GM18870 (cell line): ENCODE data around the gene LTF.
"Not testable (repeated sequence)": the region's sequence is repeated elsewhere in the genome, so short reads cannot be mapped to it uniquely, and the experiment has no call there.

ENCODE experiments used
- ATAC-seq: cut with Tn5 transposase; IDR thresholded peaks from one replicate; pipeline ENCODE4 v1.9.1; 2021; ENCODE audit warnings: moderate library complexity; ENCODE audit not compliant: unreplicated experiment

LTF gene

DNA sequence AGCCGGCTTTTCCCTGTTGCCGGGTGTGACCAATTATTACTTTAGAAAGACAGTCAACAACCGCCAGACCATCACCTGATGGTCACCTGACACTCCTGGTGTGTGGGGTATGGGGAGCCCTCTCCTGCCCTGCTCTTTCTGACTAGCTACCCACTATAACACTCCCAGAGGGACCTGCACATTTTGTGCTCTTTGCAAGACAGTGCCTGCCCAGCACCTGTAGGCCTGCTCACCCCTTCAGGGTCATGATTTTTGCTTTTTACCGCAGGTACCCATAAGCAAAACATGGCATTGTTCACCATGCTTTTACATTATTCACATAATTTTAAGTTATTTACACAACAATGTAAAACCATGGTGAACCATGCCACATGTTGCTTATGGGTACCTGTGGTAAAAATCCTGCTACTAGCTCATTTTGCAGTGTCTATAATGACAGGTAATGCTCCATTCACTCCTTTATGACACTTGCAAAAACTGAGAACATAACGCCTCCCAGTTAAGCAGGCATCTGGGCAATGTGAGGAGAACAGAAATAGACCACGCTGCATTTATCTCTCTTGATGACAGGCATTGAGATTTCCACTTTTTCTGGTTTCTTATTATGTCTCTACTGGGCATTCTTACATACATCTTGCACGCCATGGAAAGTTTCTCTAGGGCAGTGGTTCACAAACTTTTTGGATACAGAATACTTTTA lies 47.7 kb downstream of the LTF start:
- ATAC-seq = no peak

DNA sequence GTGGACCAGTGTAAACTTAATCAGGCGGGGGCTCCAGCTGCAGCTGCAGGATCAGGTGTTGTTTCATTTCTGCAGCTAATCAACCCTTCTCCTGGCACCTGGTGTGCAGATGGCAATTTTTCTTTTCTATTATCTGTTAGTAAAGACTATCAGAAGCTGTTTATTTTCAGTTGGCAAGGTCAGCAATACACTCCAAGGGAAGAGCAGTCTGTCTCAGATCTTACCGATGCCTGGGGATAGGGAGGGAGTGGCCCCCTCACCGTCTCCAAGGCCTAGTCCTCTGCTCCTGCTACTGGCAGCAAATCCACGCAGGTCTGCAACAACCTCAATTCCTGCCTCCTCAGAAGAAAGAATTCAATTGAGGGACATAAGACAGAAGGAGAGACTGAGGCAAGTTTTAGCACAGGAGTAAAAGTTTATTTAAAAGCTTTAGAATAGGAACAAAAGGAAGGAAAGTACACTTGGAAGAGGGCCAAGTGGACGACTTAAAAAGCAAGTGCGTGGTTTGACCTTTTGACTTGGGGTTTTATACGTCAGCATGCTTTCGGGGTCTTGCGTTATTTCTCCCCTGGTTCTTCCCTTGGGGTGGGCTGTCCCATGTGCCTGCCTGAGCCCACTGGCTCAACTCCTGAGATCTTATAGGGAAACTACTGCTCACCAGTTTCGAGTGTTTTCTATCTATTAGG lies 48.4 kb downstream of the LTF start:
- ATAC-seq = no peak

DNA sequence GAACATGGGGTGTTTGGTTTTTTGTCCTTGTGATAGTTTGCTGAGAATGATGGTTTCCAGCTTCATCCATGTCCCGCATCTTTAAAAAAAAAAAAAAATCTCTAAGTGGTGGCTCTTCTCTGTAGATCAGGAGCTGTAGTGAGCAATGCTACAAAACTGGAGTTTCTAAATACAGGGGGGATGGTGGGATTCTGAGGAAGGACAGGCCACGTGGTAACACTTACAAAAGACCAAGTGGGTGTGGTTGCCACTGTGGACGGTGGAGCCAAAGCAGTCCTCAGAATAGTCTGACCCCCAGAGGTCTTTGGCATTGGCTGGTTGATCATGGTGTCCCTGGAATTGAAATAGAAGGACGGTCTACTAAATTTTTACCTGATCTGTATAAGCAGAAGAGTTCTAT lies 50.0 kb downstream of the LTF start:
- no peak for ATAC-seq

GRCh38 chr3:46413951-46414350 lies 50.8 kb downstream of the LTF start:
- no peak for ATAC-seq

GRCh38 chr3:46412786-46413298 lies 51.9 kb downstream of the LTF start:
- ATAC-seq = no peak

DNA sequence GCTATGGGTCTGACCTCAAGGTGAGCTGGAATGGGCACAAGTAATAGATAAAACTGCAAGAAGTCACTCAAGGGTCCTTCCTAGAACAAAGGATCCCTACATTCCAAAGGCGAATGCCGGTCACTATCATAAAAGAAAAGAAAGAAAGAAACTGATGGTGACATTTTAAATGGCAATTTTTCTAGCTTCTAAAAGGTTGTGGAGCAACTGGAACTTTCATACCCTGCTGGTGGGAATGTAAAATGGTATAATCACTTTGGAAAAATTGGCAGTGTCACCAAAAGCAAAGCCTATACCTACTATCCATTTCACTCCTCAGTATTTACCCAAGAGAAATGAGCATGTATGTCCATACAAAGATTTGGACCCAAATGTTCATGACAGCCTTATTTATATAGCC lies 53.4 kb downstream of the LTF start:
- ATAC-seq = no peak

- no peak for ATAC-seq
Measured at GRCh38 chr3:46410669-46411068, 54.0 kb downstream of the LTF start.

DNA sequence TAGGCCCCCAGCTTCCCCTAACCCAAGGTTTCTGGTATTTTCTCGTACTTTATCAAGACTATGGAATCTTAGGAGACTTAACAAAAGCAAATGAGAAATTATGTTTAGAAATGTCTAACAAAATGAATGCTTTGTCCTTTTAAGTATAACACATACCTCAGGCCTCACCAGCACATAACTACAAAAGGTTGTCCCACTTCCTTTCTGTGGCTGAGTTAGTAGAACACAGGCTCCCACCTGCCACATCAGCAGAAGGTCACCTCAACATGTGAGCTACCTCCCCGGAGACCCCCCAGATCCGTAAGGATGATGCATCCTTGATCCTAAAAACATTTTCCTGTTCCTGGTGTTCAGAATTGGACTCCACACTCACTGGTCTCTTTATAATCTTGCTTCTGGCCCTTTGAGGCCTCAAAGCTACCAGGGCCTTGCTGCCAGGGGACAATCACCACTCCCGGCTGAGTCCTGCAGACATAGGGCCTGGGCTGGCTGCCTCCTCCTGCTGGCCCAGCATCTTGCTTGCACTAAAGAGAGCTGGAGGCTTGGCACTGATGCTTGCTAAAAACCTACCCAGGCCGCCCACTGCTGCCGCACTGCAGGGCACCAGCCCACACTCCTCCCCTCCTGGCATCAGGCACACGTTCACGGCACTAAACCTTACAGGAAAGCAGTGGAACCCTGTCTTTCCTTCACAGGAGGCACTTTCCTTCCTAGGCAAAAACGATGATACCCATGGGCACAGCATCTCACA lies 54.8 kb downstream of the LTF start:
- no peak for ATAC-seq

DNA sequence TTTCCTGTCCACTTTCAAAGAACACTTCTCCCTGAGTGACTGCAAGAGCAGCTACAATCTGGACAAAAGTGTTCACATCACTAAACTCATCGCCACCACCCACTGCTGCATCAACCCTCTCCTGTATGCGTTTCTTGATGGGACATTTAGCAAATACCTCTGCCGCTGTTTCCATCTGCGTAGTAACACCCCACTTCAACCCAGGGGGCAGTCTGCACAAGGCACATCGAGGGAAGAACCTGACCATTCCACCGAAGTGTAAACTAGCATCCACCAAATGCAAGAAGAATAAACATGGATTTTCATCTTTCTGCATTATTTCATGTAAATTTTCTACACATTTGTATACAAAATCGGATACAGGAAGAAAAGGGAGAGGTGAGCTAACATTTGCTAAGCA lies 55.9 kb downstream of the LTF start:
- ATAC-seq = no peak

- ATAC-seq = no peak
Measured at GRCh38 chr3:46407970-46408369, 56.7 kb downstream of the LTF start.

DNA sequence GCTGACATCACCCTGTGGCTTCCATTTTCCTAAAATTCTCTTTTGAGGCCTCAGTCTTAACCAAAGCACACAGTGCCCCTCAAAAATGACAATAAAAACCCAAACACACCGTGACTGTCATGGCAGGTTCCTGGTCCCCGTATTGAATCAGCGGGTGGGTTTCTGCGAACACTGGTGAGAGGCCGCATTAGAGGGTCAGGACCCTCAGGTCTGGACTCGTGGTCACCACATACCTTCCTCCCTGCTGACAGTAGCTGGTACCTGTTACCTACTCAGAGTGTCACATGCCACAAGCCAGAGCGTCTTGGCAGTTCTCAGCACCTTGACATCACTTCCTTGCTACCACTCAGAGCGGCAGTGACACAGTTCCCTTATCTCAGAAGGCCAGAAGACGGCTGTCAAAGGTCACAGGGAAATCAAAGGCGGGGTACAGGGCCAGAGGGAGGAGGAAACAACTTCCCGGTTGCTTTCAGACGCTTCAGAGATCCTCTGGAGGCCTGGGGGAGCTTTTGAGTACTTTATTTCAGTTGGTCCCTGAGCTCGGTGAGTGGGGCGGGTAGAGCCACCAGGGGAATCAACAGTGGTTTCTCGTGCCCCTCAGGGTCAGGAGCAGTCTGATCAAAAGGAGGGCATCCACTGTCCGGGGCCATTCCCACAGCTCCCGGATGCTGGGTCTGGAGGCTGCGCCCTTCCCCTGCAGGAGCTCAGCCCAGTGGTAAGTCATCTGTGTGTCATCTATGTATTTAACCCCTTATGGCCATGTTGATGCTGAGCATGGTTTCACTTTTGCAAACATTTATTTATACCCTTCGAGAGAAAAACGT lies 57.7 kb downstream of the LTF start, which contains the start of the genes CCR5AS and CCRL2:
TSS of gene CCR5AS (minus strand) at position 279 of the 824 bp plus-strand sequence.
TSS of gene CCRL2 (plus strand) at position 472 of the 824 bp plus-strand sequence. CDS start 821 bp downstream, outside the sequence.
- no peak for ATAC-seq

GRCh38 chr3:46406443-46406787 lies 58.3 kb downstream of the LTF start:
- no peak for ATAC-seq

DNA sequence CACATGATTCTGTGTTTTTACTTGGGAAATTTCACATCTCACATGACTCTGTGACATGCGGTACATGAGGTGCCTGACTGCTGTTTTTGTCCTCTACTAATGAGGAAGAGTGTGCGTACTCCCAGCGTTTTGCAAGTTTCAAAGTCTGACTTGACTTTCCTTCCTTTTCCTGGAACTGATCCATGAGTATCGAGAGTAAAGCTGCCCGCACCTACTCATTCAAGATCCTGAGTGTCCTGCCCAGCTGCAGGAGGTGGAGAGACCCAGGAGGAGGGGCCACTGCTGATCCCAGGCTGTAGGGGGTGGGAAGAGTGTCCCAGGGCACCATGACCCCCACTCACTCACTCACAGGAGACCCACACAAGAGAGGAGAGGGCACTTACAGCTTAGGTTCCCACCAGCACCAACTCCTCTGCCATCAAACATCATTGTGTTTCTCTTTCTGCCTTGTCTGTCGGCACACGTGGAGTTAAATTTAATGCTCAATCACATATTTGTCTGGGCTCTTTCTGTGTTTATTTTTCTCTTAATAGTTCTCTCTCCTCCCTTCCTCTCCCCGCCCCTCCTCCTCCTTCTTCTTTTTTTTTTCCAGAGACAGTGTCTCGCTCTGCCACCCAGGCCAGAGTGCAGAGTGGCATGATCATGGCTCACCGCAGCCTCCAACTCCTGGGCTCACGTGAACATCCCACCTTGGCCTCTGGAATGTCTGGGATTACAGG lies 59.2 kb downstream of the LTF start:
- no peak for ATAC-seq

GRCh38 chr3:46402902-46403301 lies 61.8 kb downstream of the LTF start:
- ATAC-seq = not testable (repeated sequence)

- no peak for ATAC-seq
Measured at GRCh38 chr3:46401579-46401978, 63.1 kb downstream of the LTF start.

GRCh38 chr3:46400846-46401245 lies 63.9 kb downstream of the LTF start:
- ATAC-seq = no peak

- no peak for ATAC-seq
Measured at GRCh38 chr3:46400000-46400734, 64.5 kb downstream of the LTF start.

DNA sequence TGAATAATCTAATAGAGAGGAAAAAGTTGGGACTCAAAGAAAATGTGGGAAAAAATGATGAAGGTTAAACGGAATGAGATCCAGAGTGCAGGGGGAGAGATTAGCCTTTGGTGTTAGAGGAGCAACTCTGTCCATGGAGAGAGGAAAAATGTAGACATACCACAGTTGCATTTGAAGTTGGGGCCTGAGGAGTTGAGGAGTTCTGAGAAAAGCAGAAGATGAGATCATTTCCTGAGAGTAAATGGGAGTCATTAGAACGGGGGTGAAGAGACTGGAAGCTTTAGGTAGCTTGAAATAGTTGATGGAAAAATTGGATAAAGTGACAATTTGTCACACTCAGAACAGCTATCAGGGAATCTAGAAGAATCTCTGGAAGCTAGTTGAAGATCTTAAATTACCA lies 65.1 kb downstream of the LTF start:
- no peak for ATAC-seq

GRCh38 chr3:46399098-46399497 lies 65.6 kb downstream of the LTF start:
- ATAC-seq = no peak
